Stimulated activated CD4-positive, alpha-beta T cell treated with anti-CD3 and anti-CD28 coated beads, TNF-alpha, amount 100 ng/mL, for 24 hours (primary cell): ENCODE measurements around the gene PCDHB14.
"Not testable (repeated sequence)": the region's sequence is repeated elsewhere in the genome, so short reads cannot be mapped to it uniquely, and the experiment has no call there.

Experiments used
- DNase-seq, 3 experiments: peaks; one replicate each; pipeline ENCODE4 v3.0.0-alpha.2; 2020; ENCODE audit warnings: low read depth in 3 of 3

PCDHB14 gene

DNA sequence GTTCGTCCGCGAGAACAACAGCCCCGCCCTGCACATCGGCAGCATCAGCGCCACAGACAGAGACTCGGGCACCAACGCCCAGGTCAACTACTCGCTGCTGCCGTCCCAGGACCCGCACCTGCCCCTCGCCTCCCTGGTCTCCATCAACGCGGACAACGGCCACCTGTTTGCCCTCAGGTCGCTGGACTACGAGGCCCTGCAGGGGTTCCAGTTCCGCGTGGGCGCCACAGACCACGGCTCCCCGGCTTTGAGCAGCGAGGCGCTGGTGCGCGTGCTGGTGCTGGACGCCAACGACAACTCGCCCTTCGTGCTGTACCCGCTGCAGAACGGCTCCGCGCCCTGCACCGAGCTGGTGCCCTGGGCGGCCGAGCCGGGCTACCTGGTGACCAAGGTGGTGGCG is 12.9 kb upstream of the PCDHB14 start:
- DNase-seq: not testable (repeated sequence)

DNA sequence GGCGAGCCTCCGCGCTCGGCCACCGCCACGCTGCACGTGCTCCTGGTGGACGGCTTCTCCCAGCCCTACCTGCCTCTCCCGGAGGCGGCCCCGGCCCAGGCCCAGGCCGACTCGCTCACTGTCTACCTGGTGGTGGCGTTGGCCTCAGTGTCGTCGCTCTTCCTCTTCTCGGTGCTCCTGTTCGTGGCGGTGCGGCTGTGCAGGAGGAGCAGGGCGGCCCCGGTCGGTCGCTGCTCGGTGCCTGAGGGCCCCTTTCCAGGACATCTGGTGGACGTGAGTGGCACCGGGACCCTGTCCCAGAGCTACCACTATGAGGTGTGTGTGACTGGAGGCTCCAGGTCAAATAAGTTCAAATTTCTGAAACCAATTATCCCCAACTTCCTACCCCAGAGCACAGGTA is 12.3 kb upstream of the PCDHB14 start:
- DNase-seq: not testable (repeated sequence)

GRCh38 chr5:141213656-141214339 is 9.3 kb upstream of the PCDHB14 start, which contains the start of gene PCDHB13:
Gene PCDHB13 (plus strand): TSS chr5:141213919. CDS start chr5:141214124, 205 bp downstream.
- peak in 1 of 3 experiments; percentile 16 for DNase-seq

- not testable (repeated sequence) for DNase-seq
Observed at GRCh38 chr5:141214583-141214982, 8.6 kb upstream of the PCDHB14 start.

- not testable (repeated sequence) for DNase-seq
Observed at GRCh38 chr5:141215504-141215903, 7.6 kb upstream of the PCDHB14 start.

- DNase-seq: not testable (repeated sequence)
Observed at GRCh38 chr5:141216035-141216434, 7.1 kb upstream of the PCDHB14 start.

- not testable (repeated sequence) for DNase-seq
Observed at GRCh38 chr5:141224844-141225243, 1.7 kb downstream of the PCDHB14 start.

DNA sequence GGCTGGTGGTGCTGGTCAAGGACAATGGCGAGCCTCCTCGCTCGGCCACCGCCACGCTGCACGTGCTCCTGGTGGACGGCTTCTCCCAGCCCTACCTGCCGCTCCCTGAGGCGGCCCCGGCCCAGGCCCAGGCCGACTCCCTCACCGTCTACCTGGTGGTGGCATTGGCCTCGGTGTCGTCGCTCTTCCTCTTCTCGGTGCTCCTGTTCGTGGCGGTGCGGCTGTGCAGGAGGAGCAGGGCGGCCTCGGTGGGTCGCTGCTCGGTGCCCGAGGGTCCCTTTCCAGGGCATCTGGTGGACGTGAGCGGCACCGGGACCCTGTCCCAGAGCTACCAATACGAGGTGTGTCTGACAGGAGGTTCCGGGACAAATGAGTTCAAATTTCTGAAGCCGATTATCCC is 2.3 kb downstream of the PCDHB14 start:
- DNase-seq: not testable (repeated sequence)

DNA sequence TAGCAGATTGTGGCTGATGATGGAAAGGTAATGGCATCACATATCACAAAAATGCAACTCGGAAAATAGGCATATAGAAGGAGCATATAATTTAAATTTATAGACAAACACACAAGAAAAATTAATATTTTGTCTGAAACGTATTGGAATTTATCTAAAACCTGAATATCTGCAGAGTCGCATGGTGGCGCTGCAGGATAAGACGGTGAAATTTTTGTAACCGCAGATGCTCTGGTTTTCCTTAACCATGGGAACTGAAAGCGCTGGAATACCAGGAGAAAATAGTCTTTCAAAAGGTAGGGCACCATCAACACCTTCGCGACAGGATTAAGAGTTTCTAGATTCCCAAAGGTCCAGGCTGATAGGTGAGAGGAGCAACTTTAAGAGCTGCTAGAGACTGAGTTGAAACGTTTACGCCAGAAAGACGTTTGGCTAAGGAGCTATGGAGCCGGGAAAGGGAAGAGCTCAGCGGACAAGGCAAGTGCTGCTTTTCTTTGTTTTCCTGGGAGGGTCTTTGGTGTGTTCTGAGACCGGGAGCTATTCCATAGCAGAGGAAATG is 11.0 kb downstream of the PCDHB14 start:
- DNase-seq: no peak

GRCh38 chr5:141235922-141236321 is 12.8 kb downstream of the PCDHB14 start:
- not testable (repeated sequence) for DNase-seq

DNA sequence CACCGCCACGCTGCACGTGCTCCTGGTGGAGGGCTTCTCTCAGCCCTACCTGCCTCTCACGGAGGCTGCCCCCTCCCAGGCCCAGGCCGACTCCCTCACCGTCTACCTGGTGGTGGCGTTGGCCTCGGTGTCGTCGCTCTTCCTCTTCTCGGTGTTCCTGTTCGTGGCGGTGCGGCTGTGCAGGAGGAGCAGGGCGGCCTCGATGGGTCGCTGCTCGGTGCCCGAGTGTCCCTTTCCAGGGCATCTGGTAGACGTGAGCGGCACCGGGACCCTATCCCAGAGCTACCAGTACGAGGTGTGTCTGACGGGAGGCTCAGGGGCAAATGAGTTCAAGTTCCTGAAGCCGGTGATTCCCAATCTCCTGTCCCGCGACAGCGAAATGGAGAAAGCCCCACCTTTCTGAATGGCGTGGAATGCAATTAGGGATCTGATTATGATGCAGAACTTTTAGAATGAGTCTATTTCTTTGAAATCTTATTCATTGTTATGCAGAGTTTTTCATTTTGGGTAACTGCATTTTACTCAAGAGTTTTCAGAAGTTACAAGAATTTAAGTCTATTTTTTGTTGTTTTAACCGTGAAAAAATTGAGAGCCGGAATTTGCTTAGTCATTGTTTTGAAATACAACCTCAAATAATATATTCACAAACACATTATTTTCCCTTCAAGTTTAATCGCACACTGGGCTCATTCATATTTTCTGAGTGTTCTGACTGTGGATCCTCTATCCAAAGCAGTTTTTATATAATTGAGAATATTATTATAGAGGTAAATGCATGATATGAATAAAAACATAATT is 13.6 kb downstream of the PCDHB14 start:
- DNase-seq: no peak

GRCh38 chr5:141241496-141241895 is 18.4 kb downstream of the PCDHB14 start:
- DNase-seq: no peak

DNA sequence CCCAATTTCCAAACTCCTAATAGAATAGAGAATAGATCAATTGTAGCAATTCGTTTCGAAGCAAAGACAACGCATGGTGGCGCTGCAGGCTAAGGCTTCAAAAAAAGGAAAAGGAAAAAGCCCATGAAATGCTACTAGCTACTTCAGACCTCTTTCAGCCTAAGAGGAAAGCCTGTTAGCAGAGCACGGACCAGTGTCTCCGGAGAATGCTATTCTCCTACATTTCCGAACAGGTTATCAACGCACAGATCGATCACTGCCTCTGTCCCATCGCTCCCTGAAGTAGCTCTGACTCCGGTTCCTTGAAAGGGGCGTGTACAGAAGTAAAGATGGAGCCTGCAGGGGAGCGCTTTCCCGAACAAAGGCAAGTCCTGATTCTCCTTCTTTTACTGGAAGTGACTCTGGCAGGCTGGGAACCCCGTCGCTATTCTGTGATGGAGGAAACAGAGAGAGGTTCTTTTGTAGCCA is 22.1 kb downstream of the PCDHB14 start, which contains the start of gene PCDHB15:
PCDHB15 (plus strand) TSS at position 146 of the 468 bp plus-strand sequence; CDS start at position 330, 184 bp downstream.
- DNase-seq: peak in 1 of 3 experiments; percentile 7

DNA sequence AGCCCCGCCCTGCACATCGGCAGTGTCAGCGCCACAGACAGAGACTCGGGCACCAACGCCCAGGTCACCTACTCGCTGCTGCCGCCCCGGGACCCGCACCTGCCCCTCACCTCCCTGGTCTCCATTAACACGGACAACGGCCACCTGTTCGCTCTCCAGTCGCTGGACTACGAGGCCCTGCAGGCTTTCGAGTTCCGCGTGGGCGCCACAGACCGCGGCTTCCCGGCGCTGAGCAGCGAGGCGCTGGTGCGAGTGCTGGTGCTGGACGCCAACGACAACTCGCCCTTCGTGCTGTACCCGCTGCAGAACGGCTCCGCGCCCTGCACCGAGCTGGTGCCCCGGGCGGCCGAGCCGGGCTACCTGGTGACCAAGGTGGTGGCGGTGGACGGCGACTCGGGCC is 23.8 kb downstream of the PCDHB14 start:
- DNase-seq: not testable (repeated sequence)

- not testable (repeated sequence) for DNase-seq
Observed at GRCh38 chr5:141247434-141247833, 24.3 kb downstream of the PCDHB14 start.

DNA sequence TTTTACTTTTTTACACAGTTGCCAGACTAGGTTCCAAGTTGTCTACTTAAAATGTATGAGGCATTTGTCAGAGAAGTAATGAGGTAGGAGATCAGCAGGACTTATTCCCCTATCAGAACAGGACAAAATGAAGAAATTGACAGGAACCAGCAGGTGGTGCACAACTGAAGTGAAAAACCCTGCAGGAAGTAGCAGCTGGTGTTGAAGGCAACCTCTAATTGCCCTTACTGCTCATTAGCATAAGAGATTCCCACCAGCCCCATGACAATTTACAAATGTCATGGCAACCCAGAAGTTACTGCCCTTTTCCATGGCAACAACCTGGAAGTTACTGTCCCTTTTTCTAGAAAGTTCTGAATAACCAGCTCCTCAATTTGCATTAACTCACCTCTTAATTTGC is 27.4 kb downstream of the PCDHB14 start:
- no peak for DNase-seq

DNA sequence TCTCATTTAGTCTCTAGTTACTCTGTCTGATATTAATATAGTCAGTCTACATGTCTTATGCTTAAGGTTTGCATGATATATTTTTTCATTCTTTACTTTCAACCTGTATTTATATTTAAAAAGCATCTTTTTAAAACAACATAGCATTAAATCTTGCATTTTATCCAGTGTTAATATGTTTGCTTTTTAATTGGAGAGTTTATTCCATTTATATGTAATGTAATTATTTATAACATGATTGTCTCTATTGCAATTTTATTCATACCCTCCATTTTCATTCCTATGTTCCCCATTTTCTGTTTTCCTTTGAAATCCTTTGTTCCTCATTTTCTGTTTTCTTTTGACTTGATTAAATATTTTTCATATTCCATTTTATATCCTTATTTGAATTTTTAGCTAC is 35.3 kb downstream of the PCDHB14 start:
- DNase-seq: no peak

DNA sequence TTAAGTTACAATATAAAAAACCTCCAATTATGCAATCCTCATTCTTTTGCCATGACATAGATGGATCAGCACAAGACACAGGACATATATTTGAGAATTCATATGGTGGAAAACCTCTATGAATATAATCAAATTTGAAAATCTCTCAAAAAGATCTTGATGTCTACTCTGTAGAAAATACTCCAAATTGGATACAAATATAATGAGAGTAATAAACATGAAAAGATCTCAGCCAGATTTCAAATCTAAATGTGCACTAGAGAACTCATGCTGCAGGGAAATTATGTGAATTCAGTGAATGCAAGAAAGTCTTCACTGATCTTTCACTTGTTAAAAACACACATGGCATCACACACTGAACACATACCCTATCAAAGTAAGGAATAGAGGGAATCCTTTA is 35.8 kb downstream of the PCDHB14 start:
- no peak for DNase-seq

DNA sequence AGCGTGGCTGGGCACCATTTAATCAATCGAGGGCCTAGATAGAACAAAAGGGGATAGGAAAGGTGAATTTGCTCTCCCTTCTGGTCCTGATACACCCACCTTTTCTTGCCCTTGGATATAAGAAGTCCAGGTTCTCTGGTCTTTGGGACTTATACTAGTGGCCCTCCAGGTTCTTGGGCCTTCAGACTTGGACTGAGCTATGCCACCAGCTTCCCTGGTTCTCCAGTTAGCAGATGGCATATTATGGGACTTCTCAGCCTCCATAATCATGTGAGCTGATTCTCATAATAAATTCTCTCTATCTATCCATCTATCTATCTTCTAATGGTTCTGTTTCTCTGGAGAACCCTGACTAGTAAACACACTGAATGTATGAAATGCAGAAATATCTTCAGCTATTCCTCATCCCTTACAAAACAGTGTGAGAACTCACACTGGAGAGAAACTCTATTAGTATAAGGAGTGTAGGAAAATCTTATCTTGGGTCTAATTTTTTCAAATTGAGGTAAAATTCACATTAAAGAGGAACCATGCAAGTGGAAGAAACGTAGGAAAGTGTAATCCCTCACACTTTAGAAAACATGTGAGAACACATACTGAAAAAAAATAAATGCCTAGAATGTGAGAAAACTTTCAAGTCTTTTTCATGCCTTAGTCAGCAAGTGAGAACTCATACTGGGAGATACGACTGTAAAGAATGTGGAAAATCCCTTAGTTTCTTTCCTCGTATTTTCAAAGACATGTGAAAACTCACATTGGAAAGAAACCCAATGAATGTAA is 37.5 kb downstream of the PCDHB14 start:
- DNase-seq: no peak

DNA sequence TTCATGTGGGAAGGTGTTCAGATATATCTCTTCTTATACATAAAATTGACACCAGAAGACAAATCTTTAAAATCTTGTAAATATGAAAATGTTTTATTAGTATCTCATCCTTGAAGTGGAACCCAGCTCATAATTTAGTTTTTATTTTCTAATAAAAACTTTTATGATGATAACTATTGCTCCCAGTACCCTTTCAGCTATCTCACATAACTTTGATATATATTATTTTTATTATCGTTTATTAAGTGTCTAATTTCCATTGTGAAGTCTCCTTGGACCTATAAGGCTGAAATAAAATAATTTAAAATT is 38.0 kb downstream of the PCDHB14 start:
- no peak for DNase-seq

- DNase-seq: no peak
Observed at GRCh38 chr5:141269195-141269594, 46.1 kb downstream of the PCDHB14 start.

GRCh38 chr5:141272906-141273305 is 49.8 kb downstream of the PCDHB14 start:
- DNase-seq: no peak
